NCI-H345 treated with DMSO at 0.1 percent for 48 hours (cell line): Measurements from ENCODE around the gene HOXA9.

ENCODE experiments used
- DNase-seq: peaks from one replicate; lab custom pipeline; 2025; ENCODE audit not compliant: unreplicated experiment; lab: John Stamatoyannopoulos, UW

HOXA9 gene

GRCh38 chr7:27177795-27178320 lies 12.5 kb upstream of the HOXA9 start:
- no peak for DNase-seq

- no peak for DNase-seq
These were observed 11.8 kb upstream of the HOXA9 start for GRCh38 chr7:27176962-27177794.

GRCh38 chr7:27176524-27176845 lies 11.1 kb upstream of the HOXA9 start:
- no peak for DNase-seq

- DNase-seq: no peak
These were observed 10.5 kb upstream of the HOXA9 start for GRCh38 chr7:27175626-27176523.

GRCh38 chr7:27174874-27175625 lies 9.7 kb upstream of the HOXA9 start:
- no peak for DNase-seq

- DNase-seq: peak; percentile 22
These were observed 8.9 kb upstream of the HOXA9 start, which contains the start of gene HOXA10 for GRCh38 chr7:27173956-27174873. TSS of gene HOXA10 (minus strand) at chr7:27174320. CDS start at chr7:27174306, 14 bp downstream.

GRCh38 chr7:27173511-27173955 lies 8.2 kb upstream of the HOXA9 start:
- DNase-seq: no peak

- no peak for DNase-seq
These were observed 7.6 kb upstream of the HOXA9 start for GRCh38 chr7:27172823-27173510.

GRCh38 chr7:27172315-27172774 lies 7.0 kb upstream of the HOXA9 start:
- DNase-seq: no peak

- no peak for DNase-seq
These were observed 6.4 kb upstream of the HOXA9 start for GRCh38 chr7:27171637-27172314.

GRCh38 chr7:27171325-27171636 lies 5.9 kb upstream of the HOXA9 start:
- DNase-seq: no peak

- no peak for DNase-seq
These were observed 5.3 kb upstream of the HOXA9 start for GRCh38 chr7:27170426-27171324.

GRCh38 chr7:27169658-27170425 lies 4.5 kb upstream of the HOXA9 start:
- DNase-seq: no peak

GRCh38 chr7:27168265-27168947 lies 3.1 kb upstream of the HOXA9 start:
- no peak for DNase-seq

GRCh38 chr7:27167916-27168264 lies 2.6 kb upstream of the HOXA9 start:
- no peak for DNase-seq
